HG03378 (cell line): ENCODE results near the gene SETDB2.

Experiments
- ATAC-seq: cut with Tn5 transposase; IDR thresholded peaks from one replicate; pipeline ENCODE4 v1.9.1; 2021; ENCODE audit warnings: mild to moderate bottlenecking, moderate library complexity; ENCODE audit not compliant: unreplicated experiment

SETDB2 gene, protein sequence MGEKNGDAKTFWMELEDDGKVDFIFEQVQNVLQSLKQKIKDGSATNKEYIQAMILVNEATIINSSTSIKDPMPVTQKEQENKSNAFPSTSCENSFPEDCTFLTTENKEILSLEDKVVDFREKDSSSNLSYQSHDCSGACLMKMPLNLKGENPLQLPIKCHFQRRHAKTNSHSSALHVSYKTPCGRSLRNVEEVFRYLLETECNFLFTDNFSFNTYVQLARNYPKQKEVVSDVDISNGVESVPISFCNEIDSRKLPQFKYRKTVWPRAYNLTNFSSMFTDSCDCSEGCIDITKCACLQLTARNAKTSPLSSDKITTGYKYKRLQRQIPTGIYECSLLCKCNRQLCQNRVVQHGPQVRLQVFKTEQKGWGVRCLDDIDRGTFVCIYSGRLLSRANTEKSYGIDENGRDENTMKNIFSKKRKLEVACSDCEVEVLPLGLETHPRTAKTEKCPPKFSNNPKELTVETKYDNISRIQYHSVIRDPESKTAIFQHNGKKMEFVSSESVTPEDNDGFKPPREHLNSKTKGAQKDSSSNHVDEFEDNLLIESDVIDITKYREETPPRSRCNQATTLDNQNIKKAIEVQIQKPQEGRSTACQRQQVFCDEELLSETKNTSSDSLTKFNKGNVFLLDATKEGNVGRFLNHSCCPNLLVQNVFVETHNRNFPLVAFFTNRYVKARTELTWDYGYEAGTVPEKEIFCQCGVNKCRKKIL

GRCh38 chr13:49443704-49444523 lies at the start of gene SETDB2, which contains the start of gene CAB39L:
Gene SETDB2 (plus strand): TSS chr13:49444274. CDS start chr13:49451894, 7,620 bp downstream.
Gene CAB39L (minus strand): TSS chr13:49444064. CDS start chr13:49382910, 61,154 bp downstream.
- ATAC-seq, result peak; percentile 96

GRCh38 chr13:49395451-49395865 lies 48.6 kb upstream of the SETDB2 start:
- ATAC-seq, result no peak

DNA sequence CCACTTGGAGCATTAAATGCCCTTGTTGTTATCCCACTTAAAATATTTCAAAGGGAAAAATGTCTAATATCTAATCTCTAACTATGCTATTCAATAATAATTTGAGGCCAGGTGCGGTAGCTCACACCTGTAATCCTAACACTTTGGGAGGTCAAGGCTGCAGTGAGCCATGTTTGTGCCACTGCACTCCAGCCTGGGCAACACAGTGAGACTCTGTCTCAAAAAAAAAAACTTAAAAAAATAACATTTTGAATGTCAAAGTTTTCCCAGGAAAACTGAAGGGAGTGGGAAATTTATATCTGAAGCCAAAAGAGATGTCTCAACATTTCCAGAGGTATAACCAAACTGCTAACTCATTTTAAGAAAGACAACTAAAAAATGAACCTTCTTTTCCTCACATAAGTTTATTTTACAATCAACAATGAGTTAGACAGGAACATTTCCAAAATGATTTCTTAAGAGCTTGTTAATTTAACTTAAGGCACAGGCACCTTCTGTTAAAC lies 48.1 kb upstream of the SETDB2 start:
- ATAC-seq, result no peak

DNA sequence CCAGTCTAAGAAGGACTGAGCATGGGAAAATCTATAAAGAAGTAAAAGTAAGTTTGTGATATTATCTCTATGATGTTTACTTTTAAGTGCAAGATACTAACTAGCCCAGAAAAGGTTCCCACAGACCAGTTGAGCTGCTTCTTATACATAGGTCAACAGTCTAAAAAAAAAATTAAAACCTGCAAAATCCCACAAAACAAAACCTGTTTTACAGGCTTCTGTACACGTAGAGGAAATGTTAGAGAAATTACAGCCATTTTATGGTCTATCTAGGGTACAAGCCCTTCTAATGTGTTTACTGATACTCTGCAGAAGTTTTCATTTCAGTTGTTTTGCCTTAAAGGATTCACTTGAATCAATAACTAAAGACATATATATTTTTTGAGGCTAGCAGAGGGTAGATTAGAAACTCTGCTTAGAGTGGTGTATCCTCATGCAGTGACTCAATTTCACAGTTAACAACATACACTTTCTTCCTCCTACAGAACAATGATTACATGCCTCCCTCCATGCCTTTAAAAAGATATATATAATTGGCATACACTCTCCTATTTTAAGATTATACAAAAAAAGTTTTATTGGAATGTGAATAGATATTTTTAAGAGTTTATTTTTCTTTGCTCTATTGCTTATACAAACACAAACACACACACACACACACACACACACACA lies 44.1 kb upstream of the SETDB2 start:
- ATAC-seq, result no peak

DNA sequence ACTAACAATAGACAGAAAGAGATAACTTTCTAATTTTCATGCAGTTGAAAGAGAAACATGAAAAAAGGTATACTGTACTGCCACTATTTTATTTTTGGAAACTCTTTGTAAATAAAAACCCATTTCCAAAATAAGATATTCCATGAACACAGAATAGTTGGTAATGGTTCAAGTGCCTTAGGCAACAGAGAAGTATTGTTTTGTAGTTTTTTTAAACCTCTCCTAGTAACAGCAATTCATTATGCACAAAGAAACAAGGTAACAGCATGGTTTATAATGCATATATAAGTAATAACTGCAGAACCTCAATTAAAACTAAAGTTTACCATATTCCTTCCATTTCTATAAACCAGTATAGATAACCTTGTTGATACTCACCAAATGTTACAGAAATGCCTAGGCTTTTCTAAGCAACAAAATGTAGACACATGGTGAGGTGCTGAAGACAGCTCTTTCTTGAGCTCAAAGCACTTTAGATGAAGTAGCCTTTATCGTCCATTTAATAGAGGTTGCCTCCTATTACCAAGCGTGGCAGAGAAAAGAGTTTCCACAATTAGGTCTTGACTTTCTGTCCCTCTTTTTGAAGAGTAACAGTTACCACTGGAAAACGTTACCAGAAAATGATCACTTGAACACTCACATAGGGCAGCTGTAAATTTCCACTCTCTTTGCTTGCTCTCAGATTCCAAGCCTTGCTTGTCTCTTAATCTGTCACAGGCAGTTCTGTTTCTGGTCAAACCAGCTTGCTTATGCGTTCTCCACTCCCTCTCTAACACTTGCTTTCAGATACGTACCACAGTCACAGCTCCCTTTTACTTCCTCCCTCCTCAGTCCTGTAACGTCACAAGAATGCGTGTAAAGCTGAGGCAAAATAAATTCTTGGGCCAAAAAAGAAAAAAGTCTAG lies 43.1 kb upstream of the SETDB2 start:
- ATAC-seq, result no peak

DNA sequence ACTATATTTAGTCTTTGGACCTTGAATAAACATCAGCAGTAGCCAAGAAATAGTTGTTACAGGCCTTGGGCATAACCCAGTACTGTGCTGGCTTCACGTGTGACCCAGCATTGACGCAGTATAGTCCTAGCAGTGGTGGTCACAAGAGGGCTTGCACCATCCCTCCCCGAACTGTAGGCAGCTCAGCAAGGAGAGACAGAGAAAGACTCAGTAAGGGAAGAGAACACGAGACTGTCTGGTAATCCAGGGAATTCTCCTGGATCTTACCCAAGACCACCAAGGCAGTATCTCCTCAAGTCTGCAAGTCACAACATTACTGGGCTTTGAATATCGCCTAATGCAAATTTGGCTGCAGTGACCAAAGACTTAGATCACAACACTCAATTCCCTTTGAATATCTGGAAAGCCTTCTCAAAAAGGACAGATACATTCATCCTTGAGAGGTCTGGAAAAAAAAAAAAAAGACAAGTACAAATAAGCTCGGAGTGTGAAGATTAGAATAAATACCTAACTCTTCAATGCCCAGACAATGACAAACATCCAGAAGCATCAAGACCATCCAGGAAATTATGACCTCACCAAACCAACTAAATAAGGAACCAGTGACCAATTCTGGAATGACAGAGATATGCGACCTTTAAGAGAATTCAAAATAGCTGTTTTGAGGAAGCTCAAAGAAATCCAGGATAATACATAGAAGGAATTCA lies 39.9 kb upstream of the SETDB2 start:
- ATAC-seq, result no peak

DNA sequence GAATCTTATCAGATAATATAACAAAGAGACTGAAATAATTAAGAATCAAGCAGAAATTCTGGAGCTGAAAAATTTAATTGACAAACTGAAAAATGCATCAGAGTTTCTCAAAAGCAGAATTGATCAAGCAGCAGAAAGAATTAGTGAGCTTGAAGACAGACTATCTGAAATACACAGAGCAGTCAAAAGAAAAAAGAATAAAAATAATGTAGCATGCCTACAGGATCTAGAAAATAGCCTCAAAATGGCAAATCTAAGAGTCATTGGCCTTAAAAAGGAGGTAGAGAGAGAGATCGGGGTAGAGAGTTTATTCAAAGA lies 39.4 kb upstream of the SETDB2 start:
- ATAC-seq, result no peak

DNA sequence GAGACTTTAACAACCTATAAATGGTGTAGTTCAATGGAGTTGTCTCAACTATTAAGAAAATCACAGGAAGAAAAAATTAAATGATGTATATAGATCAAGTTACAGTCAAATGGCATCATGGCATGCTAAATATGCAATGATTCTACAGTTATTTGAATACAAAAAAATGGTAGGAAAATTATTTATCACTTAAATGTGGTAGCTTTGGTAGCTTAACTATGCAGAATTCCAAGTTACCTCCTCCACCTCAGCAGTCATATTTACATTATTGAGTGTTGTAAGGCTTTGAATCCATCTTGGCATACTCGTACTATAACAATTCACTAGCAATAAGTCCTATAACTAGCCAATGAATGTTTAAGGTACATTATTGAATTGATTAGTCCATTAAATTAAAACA lies 37.0 kb upstream of the SETDB2 start:
- no peak for ATAC-seq

DNA sequence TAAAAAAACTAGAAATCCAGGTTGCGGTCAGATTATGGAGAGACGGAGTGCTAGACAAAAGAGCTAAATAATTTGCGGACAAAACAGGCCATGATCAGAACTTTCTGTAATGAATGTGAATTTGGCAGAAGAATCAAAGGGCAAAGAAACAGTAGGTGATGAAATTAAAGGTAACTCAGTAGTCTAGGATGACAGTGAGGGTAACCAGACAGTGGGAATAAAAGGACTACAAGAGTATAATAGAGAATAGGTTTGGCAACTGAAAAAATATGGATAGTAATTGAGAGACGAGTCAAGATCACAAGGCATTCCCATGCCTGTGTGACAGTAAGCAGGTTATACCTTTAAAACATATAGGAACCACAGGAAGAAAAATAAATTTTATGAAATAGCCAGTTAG lies 36.1 kb upstream of the SETDB2 start:
- ATAC-seq, result no peak

GRCh38 chr13:49409008-49409407 lies 35.1 kb upstream of the SETDB2 start:
- no peak for ATAC-seq

GRCh38 chr13:49410006-49410405 lies 34.1 kb upstream of the SETDB2 start:
- no peak for ATAC-seq

DNA sequence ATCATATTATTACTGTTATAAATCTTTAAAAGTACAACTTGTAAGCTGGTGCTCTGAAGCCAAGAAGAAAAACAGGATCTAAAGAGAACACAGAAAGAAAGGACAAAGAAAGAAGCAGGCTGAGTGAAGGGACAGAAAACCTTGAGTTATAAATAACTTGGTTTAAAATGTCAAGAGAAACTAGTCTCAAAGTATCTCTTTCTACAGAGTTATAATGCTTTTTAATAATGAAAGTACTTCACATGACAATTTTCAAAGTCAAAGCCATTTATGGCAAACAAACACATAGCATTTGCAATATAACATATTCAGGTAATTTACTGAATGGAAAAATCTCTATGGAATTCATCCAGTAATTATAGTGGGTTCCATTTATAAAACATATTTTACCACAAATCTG lies 33.6 kb upstream of the SETDB2 start:
- ATAC-seq, result no peak

- ATAC-seq, result no peak
Measured at GRCh38 chr13:49411353-49411752, 32.7 kb upstream of the SETDB2 start.

DNA sequence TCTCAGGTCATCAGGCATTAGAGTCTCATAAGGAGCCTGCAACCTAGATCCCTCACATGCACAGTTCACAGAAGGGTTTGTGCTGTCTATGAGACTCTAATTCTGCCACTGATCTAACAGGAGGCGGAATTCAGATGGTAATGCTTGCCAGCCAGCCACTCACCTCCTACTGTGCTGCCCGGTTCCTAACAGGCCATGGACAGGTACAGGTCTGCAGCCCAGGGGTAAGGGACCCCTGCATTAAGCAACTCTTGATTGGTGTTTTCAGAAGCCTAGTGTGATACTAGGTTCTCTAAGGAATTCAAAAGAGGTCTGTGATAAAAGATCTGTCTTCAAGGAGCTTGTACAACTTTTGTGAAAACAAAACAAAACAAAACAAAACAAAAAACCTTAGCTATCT lies 31.3 kb upstream of the SETDB2 start:
- ATAC-seq, result no peak

DNA sequence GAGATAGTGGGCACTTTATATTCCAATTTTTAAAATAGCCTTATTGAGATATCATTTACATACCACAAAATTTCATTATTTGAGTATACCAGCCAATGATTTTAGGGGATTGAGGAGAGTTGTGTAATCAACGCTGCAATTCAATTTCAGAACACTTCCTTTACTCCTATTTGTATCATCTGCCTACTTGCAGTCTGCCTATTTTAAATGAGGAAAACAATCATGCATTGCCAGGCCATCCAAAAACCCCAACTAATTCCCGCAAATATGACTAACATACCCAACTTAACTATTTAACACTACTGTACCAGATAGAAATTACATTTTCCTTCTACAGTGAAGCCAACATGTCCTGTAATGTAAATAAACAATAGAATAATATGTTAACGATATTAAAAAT lies 26.9 kb upstream of the SETDB2 start:
- ATAC-seq, result no peak

GRCh38 chr13:49418206-49418605 lies 25.9 kb upstream of the SETDB2 start:
- ATAC-seq, result no peak

DNA sequence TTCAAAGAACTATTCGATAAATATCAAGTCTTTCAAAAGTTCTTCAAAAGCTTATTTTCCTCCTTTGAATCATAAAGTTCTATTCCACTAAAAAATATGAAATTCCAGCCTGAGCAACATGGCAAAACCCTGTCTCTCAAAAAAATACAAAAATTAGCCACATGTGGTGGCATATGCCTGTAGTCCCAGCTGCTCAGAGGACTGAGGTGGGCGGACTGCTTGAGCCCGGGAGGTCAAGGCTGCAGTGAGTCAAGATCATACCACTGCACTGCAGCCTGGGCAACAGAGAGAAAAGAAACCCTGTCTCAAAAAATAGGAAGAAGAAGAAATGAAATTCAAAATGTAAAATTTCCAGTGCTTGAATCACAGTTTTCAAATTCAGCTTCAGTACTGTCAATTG lies 24.8 kb upstream of the SETDB2 start:
- no peak for ATAC-seq

GRCh38 chr13:49421391-49421790 lies 22.7 kb upstream of the SETDB2 start:
- ATAC-seq, result no peak

DNA sequence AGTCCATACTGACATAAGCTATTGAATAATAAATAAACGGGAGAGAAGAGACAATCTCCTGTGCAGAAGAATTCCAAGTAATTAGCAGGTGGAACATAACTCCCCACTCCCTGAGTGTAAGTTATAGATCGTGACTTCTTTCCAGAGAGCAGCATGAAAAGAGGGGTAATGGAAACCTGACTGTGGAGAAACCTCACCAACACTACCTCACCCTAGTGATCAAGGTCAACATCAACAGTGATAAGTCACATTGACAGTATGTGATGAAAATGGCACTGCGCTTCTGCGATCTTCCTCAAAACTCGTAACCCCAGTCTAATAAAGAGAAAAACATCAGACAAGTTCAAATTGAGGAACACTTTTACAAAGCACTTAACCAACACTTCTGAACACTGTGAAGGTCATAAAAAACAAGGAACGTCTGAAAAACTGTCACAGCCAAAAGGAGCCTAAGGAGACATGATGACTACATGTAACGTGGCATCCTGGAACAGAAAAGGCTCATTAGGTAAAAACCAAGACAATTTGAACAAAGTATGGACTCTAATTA lies 20.0 kb upstream of the SETDB2 start:
- ATAC-seq, result no peak
